GM12878 (cell line): ENCODE results near the gene TTLL4. TPM values are rescaled to one million over a fixed set of nuclear protein-coding genes. Genes with fewer than 3 reads are reported as not detected.
A peak's percentile ranks its signal among the peaks of the same experiment; 100 is the strongest.

Source experiments
- ATAC-seq: fragments of 200-7000 bp; cut with Tn5 transposase; 3 replicates; pipeline ENCODE4 v1.9.1; 2020; ENCODE audit warnings: mild to moderate bottlenecking, moderate library complexity
- BruUV-seq: library from RNA; stranded (reverse); fragments of 400-500 nt; replicated peaks from 2 replicates; lab custom pipeline; 2021; lab: Mats Ljungman, UMichigan
- CTCF ChIA-PET: fragments of 300-600 bp; sonication (Branson Sonifier 250); formaldehyde crosslinking; extraction: SDS; loops from one replicate; lab custom pipeline; 2021; ENCODE audit warnings: inconsistent platforms; lab: Yijun Ruan, JAX
- POLR2A ChIA-PET: fragments of 350-600 bp; formaldehyde crosslinking; extraction: SDS; loops from one replicate; lab custom pipeline; 2021; ENCODE audit warnings: inconsistent platforms; lab: Charles Lee
- RAD21 ChIA-PET: fragments of 300-600 bp; sonication (Branson Sonifier 250); formaldehyde crosslinking; loops from one replicate; lab custom pipeline; 2023; ENCODE audit warnings: antibody characterized with exemption; ENCODE audit not compliant: unreplicated experiment; lab: Charles Lee
- SMC1A ChIA-PET: fragments of 300-600 bp; sonication (Branson Sonifier 250); formaldehyde crosslinking; loops from one replicate; lab custom pipeline; 2023; ENCODE audit not compliant: unreplicated experiment, uncharacterized antibody; lab: Charles Lee
- DNase-seq: peaks from one replicate; pipeline ENCODE4 v3.0.0-alpha.2; 2011; ENCODE audit warnings: low read depth, low spot score
- FAIRE-seq: peaks from 3 replicates; lab custom pipeline; 2011; peaks lifted over from hg19 to GRCh38; lab: Jason Lieb, UNC
- H2AFZ ChIP-seq: 2 replicates; pipeline ENCODE4 v1.6.0; 2011; ENCODE audit warnings: low read depth, low read length, control low read depth; ENCODE audit not compliant: control insufficient read depth
- H3K27ac ChIP-seq: 2 replicates; pipeline ENCODE4 v1.5.1; 2011; ENCODE audit warnings: control low read depth; ENCODE audit not compliant: control insufficient read depth, insufficient read depth
- H3K27me3 ChIP-seq, 2 experiments: replicated peaks in 1 of 2; 2 replicates each; pipeline versions ENCODE4 v1.6.0 to v1.6.1; 2011; ENCODE audit warnings: low read length in 1 of 2; ENCODE audit not compliant: control insufficient read depth in 2 of 2, insufficient read depth in 2 of 2
- H3K36me3 ChIP-seq, 2 experiments: 2 replicates each; pipeline ENCODE4 v1.5.1; 2011; ENCODE audit warnings: low read length in 1 of 2; ENCODE audit not compliant: control insufficient read depth in 2 of 2, insufficient read depth in 2 of 2
- H3K4me1 ChIP-seq: 2 replicates; pipeline ENCODE4 v1.6.1; 2011; ENCODE audit warnings: mild to moderate bottlenecking, low read length, moderate library complexity, mixed read lengths; ENCODE audit not compliant: control insufficient read depth, insufficient read depth
- H3K4me2 ChIP-seq: 2 replicates; pipeline ENCODE4 v1.6.0; 2011; ENCODE audit warnings: control low read depth; ENCODE audit not compliant: control insufficient read depth, insufficient read depth
- H3K4me3 ChIP-seq: fragments of 200-600 bp; sonication (generic); 2 replicates; pipeline ENCODE4 v1.5.1; 2016
- H3K79me2 ChIP-seq: 2 replicates; pipeline ENCODE4 v1.6.0; 2011; ENCODE audit warnings: low read length; ENCODE audit not compliant: control insufficient read depth, insufficient read depth
- H3K9ac ChIP-seq: 2 replicates; pipeline ENCODE4 v1.8.0; 2011; ENCODE audit warnings: low read length, control low read depth, mixed read lengths; ENCODE audit not compliant: control insufficient read depth, insufficient read depth
- H3K9me3 ChIP-seq: replicated peaks from 3 replicates; pipeline ENCODE4 v1.5.1; 2011; ENCODE audit warnings: mild to moderate bottlenecking, low read length; ENCODE audit not compliant: control insufficient read depth, insufficient read depth
- H4K20me1 ChIP-seq: 2 replicates; pipeline ENCODE4 v1.6.0; 2011; ENCODE audit not compliant: control insufficient read depth, insufficient read depth
- CBX3 ChIP-seq: fragments of 200-600 bp; sonication (generic); IDR thresholded peaks from 2 replicates; pipeline ENCODE4 v1.6.1; 2016; ENCODE audit warnings: low read depth, borderline replicate concordance
- CBX5 ChIP-seq: sonication (generic); IDR thresholded peaks from 2 replicates; pipeline ENCODE4 v1.6.1; 2016; ENCODE audit warnings: low read depth, moderate library complexity, mild to moderate bottlenecking, inconsistent platforms
- CEBPB ChIP-seq, 2 experiments: fragments of 150-350 bp in 1 of 2; IDR thresholded peaks; 2 replicates each; pipeline ENCODE4 v1.6.1; 2012 to 2014; ENCODE audit warnings: low read depth in 2 of 2, low read length in 2 of 2, borderline replicate concordance in 1 of 2, inconsistent platforms in 1 of 2
- LARP7 ChIP-seq: fragments of 450-650 bp; IDR thresholded peaks from 2 replicates; pipeline ENCODE4 v1.6.1; 2017; ENCODE audit warnings: mild to moderate bottlenecking
- NR2F1 ChIP-seq: fragments of 450-650 bp; conservative IDR thresholded peaks from 2 replicates; pipeline ENCODE4 v1.6.1; 2017; ENCODE audit warnings: mild to moderate bottlenecking
- PAX8 ChIP-seq: fragments of 450-650 bp; IDR thresholded peaks from 2 replicates; pipeline ENCODE4 v1.6.1; 2017; ENCODE audit warnings: mild to moderate bottlenecking, moderate library complexity
- POLR2AphosphoS5 ChIP-seq: IDR thresholded peaks from 2 replicates; pipeline ENCODE4 v1.6.1; 2011; ENCODE audit warnings: mild to moderate bottlenecking, low read length, inconsistent platforms
- RCOR1 ChIP-seq: conservative IDR thresholded peaks from 2 replicates; pipeline ENCODE4 v1.6.1; 2012; ENCODE audit warnings: low read depth, low read length, improper control_type of control experiment
- SUPT20H ChIP-seq: IDR thresholded peaks from 2 replicates; pipeline ENCODE4 v1.6.1; 2011; ENCODE audit warnings: low read depth, mild to moderate bottlenecking, low read length, moderate library complexity, borderline replicate concordance; ENCODE audit not compliant: control insufficient read depth
- TCF12 ChIP-seq: IDR thresholded peaks from 2 replicates; pipeline ENCODE4 v1.6.1; 2011; ENCODE audit warnings: low read depth, mild to moderate bottlenecking, low read length
- USF1 ChIP-seq: IDR thresholded peaks from 2 replicates; pipeline ENCODE4 v1.6.1; 2011; ENCODE audit warnings: borderline replicate concordance, low read depth, mild to moderate bottlenecking, moderate library complexity, mixed read lengths, low read length; ENCODE audit not compliant: insufficient read depth; ENCODE audit errors: extremely low read length
- WGBS: methylation state at CpG from one replicate; pipeline ENCODE4 v1.1.6; 2016; ENCODE audit warnings: low lambda C conversion rate; ENCODE audit not compliant: insufficient replicate concordance, insufficient coverage; ENCODE audit errors: missing lambda C conversion rate; 5-methylcytosine and 5-hydroxymethylcytosine counted together
- in situ Hi-C: fragments of 300-500 bp; cut with MboI; formaldehyde crosslinking; loops from 9 replicates; pipeline ENCODE4 v1.14.3; 2018; ENCODE audit warnings: mixed read lengths
- intact Hi-C: fragments of 100-400 bp; cut with micrococcal nuclease; formaldehyde crosslinking; loops from one replicate; pipeline ENCODE4 v1.14.2; 2022; ENCODE audit not compliant: unreplicated experiment
- polyA plus RNA-seq, 11 experiments: library from polyadenylated mRNA; depleted of rRNA in 4 of 11; unstranded in 6 of 11; stranded (reverse) in 5 of 11; fragments of >200 nt; fragmentation: Nextera tagmentation in 4 of 11; fragmentation: Illumina TruSeq in 1 of 11; extraction: Ambion mirVana in 4 of 11; extraction: Trizol in 1 of 11; gene quantifications; 1 replicate in 1 of 11; 2 replicates in 10 of 11; pipeline versions ENCODE4 v1.2.1 to v1.2.3, GENCODE V29; 2011 to 2016; ENCODE audit warnings: inconsistent platforms in 2 of 11, missing spikeins in 2 of 11, low read depth in 1 of 11
- total RNA-seq, 4 experiments: library from RNA; depleted of rRNA in 3 of 4; stranded (reverse); fragments of >200 nt in 3 of 4; fragmentation: Illumina TruSeq in 1 of 4; extraction: Trizol in 1 of 4; gene quantifications; 2 replicates each; pipeline versions ENCODE4 v1.2.1 to v1.2.3, GENCODE V29; 2013 to 2021
- TF ChIP-seq, protein P1 (sequence below): IDR thresholded peaks from 2 replicates; pipeline ENCODE4 v1.6.1; 2012; ENCODE audit warnings: improper control_type of control experiment, low read depth, low read length; ENCODE audit not compliant: insufficient replicate concordance

The TTLL4 gene
- total and polyA plus RNA-seq, 10 of the 15 experiments (the other 5 are each of a cell fraction or from before 2014, with no cell fraction given), result 16.6 to 63.1 (median 32.9) TPM

GRCh38 chr2:218691234-218691633, 19.4 kb upstream of the TTLL4 start:
- H2AFZ ChIP-seq, result no peak overlapping the region

DNA sequence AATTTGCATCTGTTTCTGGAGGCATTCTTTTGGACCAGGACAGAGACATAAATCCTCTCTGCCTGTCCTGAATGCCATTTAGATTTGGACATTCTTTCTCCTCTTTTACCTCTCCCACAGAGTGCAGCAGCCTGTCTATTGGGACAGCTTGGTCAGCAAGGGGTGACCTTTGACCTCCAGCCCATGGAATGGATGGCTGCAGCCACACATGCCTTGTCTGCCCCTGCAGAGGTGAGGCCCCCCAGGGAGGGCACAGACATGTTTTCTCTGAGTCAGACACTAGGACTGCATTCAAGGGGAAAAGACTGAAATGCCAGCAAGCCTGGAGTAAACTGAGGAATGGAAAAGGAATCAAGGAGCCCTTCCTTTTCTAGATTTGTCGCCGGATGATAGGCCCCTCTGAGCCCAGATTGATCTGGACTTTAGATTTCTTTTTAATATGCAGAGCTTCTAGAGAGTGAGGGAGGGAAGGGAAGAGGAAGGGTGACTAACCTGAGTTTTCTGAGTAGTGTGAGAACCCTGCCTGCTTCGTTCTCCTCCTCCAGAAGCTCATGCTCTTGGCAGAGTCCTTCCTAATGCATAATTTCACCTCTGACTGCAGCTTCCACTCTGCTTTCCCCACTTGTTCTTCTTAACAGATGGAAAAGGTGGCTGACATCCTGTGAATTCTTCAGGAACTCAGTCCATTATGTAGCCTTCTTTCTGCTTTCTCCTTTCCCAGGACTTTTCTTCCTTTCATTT, 16.1 kb upstream of the TTLL4 start:
- no peak overlapping the region for H3K9ac ChIP-seq
- ATAC-seq (no peak), FAIRE-seq (no peak), DNase-seq (no peak)
- no peaks in the 10 kb centered on the region for H3K36me3 ChIP-seq
- 0 out of 2 replicates have a peak, but pooled peaks have one; percentile 29 for TF ChIP-seq NR2F1
- TF ChIP-seq, protein P1, sequence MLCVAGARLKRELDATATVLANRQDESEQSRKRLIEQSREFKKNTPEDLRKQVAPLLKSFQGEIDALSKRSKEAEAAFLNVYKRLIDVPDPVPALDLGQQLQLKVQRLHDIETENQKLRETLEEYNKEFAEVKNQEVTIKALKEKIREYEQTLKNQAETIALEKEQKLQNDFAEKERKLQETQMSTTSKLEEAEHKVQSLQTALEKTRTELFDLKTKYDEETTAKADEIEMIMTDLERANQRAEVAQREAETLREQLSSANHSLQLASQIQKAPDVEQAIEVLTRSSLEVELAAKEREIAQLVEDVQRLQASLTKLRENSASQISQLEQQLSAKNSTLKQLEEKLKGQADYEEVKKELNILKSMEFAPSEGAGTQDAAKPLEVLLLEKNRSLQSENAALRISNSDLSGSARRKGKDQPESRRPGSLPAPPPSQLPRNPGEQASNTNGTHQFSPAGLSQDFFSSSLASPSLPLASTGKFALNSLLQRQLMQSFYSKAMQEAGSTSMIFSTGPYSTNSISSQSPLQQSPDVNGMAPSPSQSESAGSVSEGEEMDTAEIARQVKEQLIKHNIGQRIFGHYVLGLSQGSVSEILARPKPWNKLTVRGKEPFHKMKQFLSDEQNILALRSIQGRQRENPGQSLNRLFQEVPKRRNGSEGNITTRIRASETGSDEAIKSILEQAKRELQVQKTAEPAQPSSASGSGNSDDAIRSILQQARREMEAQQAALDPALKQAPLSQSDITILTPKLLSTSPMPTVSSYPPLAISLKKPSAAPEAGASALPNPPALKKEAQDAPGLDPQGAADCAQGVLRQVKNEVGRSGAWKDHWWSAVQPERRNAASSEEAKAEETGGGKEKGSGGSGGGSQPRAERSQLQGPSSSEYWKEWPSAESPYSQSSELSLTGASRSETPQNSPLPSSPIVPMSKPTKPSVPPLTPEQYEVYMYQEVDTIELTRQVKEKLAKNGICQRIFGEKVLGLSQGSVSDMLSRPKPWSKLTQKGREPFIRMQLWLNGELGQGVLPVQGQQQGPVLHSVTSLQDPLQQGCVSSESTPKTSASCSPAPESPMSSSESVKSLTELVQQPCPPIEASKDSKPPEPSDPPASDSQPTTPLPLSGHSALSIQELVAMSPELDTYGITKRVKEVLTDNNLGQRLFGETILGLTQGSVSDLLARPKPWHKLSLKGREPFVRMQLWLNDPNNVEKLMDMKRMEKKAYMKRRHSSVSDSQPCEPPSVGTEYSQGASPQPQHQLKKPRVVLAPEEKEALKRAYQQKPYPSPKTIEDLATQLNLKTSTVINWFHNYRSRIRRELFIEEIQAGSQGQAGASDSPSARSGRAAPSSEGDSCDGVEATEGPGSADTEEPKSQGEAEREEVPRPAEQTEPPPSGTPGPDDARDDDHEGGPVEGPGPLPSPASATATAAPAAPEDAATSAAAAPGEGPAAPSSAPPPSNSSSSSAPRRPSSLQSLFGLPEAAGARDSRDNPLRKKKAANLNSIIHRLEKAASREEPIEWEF, result no peak
- H3K4me3 ChIP-seq, result no peak overlapping the region
- no peak overlapping the region for H3K4me2 ChIP-seq
- in situ Hi-C loops, result no loop called here
- no peaks in the 10 kb centered on the region for H3K79me2 ChIP-seq
- no peak overlapping the region for H3K27ac ChIP-seq
- H2AFZ ChIP-seq, result no peak overlapping the region
- RAD21 ChIA-PET, result no interaction called here
- intact Hi-C loops, result no loop called here
- no peaks in the 10 kb centered on the region for H3K27me3 ChIP-seq
- no peaks in the 10 kb centered on the region for H3K4me1 ChIP-seq
- no TSS peak for BruUV-seq
- 89% methylated on average over 3 of the region's 3 CpGs for WGBS
- SMC1A ChIA-PET, result no interaction called here
- CTCF ChIA-PET, result no interaction called here
- POLR2A ChIA-PET, result interaction anchor here (0.5 kb wide), 1 partner anchor 227 kb away, joined by 3 read pairs; no protein-coding TSS in a partner anchor
- H3K9me3 ChIP-seq, result no peaks in the 10 kb centered on the region
- H4K20me1 ChIP-seq, result no peaks in the 10 kb centered on the region

More at GRCh38 chr2:218691234-218691633, 19.4 kb upstream of the TTLL4 start:
- Histone ChIP-seq H3K9ac (no peak overlapping the region), H3K4me3 (no peak overlapping the region), H3K27me3 (no peaks in the 10 kb centered on the region), H4K20me1 (no peaks in the 10 kb centered on the region), H3K36me3 (no peaks in the 10 kb centered on the region), H3K4me1 (no peaks in the 10 kb centered on the region), H3K27ac (no peak overlapping the region), H3K9me3 (no peaks in the 10 kb centered on the region), H3K79me2 (no peaks in the 10 kb centered on the region), H3K4me2 (no peak overlapping the region)
- no TSS peak for BruUV-seq
- DNase-seq (no peak), FAIRE-seq (no peak), ATAC-seq (no peak)
- intact Hi-C loops (no loop called here), in situ Hi-C loops (no loop called here)
- ChIA-PET CTCF (no interaction called here), RAD21 (no interaction called here), SMC1A (no interaction called here), POLR2A (no interaction called here)
- TF ChIP-seq CBX3, result no peak
- no peak for TF ChIP-seq TCF12
- TF ChIP-seq CEBPB (IDR thresholded peaks at IDR 0.05; ENCODE audit: borderline replicate concordance in 1 of 2, low read depth in 2 of 2, low read length in 2 of 2), result no peak
- TF ChIP-seq LARP7, result no peak
- no peak for TF ChIP-seq RCOR1
- no peak for TF ChIP-seq CBX5
- TF ChIP-seq PAX8, result no peak
- TF ChIP-seq SUPT20H, result no peak
- TF ChIP-seq POLR2AphosphoS5, result no peak
- no peak for TF ChIP-seq USF1
